GM19025 (cell line): Measurements from ENCODE around the gene PTPRK.

Source experiments
- ATAC-seq: cut with Tn5 transposase; IDR thresholded peaks from one replicate; pipeline ENCODE4 v1.9.1; 2021; ENCODE audit warnings: mild to moderate bottlenecking, low read depth, moderate library complexity; ENCODE audit not compliant: unreplicated experiment

The PTPRK gene

GRCh38 chr6:128063850-128064539, 456.4 kb downstream of the PTPRK start:
- no peak for ATAC-seq

DNA sequence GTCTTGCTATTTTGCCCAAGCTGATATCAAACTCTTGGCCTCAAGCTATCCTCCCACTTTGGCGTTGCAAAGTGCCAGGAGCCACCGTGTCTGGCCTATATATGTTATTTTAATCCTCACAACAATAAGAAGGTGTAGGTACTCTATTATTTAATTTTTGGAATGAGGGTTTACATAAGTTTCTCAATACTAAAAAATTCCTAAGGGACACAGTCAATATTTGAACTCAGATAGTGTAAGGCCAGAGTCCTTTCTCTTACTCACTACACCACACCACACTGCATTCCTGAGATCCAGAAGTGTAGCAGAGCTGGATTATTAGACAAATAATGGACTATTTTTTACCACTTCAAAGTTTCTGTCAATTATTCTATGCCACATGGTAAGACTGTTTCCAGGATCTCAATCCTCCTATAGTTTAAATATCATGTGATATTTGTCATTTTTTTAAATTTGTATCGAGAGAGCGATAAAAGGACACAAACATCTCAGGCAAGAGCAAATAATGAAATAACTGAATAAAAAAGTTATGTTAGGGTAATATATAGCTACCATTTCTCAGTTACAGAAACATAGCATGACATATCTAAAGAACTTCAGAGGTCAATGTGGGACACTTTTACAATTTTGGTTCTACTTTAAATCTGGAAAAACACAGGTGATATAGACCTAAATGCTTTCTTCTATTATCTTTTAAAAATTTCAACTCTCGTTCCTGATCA, 457.4 kb downstream of the PTPRK start:
- ATAC-seq = no peak

GRCh38 chr6:128057946-128058345, 462.5 kb downstream of the PTPRK start:
- ATAC-seq = no peak

- no peak for ATAC-seq
Measured at GRCh38 chr6:128057541-128057940, 462.9 kb downstream of the PTPRK start.

GRCh38 chr6:128053109-128053508, 467.3 kb downstream of the PTPRK start:
- no peak for ATAC-seq

DNA sequence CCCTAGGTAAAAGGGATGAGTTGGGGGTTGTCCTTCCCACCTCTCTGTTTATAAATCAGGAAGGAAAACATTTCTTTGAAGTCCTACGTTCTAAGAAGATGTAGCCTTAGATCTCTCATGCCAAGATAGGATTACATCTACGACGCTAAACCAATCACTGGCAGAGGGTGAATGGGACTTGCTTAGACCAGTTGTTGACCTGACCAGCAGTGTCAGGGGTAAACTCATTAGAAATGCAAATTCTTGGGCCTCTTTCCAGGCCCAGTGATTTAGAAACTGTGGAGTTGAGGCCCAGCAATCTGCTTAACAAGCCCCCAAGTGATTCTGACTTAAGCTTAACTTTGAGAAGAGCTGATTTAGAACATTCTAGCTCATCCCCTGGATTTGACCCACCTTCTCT, 472.4 kb downstream of the PTPRK start:
- ATAC-seq = no peak

DNA sequence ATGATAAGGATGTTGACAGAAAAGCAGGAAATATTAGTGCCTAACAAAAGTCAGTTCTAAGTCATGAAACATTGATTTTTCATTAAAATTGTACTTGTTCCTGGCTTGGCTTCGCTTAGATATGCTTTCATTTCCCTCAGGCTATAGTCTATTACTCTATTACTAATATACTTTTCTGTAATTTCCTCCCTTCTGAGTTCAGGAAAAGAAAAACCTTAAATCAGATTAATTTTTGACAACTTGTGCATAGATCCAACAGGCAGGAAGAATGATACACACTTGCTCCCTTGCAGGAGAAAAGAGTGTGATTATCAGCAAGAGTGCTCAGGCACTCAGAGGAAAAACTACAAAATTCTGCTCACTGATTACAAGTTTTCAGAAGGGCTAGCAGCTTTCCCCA, 474.4 kb downstream of the PTPRK start:
- no peak for ATAC-seq

DNA sequence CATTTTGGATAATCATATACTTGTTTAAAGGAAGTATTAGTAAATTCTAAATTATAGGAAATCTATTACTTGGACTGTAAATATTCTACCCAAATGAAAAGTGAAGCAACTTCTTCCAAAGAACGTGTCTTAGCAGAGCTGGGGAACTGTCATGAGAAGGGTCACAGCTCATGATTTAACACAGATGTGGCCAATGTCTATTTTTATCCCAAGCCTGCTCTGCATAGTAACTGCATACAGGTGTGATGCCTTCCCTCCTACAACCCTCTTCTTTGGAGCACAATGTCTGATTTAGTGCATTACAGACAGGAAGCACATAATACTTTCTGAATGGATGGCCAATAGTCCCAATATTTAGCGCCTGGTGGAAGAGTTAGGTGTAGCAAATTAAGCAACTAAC, 480.9 kb downstream of the PTPRK start:
- ATAC-seq = no peak

DNA sequence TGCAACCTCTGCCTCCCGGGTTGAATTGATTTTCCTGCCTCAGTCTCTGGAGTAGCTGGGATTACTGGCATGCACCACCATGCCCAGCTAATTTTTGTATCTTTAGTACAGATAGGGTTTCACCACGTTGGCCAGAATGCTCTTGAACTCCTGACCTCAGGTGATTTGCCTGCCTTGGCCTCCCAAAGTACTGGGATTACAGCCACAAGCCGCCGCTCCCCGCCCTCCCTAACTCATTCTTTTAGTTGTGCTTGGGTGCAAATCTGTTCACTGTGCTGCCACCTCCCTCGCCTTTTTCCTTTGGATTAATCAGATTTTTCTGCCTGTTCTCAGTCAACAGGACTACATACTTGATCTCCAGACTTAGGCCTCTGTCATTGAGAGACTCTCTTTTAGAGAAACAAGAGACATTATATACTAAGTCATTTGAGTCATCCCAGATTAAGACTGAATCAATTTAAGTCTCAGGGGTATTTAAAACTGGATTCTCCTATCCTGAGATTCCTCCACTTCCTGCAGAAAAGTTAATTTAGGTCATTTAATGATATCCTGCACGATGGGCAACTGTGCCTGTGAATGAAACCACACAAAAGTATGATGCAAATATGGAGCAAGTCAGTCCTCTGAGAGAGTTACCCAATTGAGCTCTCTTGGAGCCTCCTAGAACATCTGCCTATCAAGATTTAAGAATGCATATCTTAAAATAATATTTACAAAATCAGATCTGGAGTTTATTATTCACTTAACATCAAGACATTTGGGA, 483.4 kb downstream of the PTPRK start:
- no peak for ATAC-seq

DNA sequence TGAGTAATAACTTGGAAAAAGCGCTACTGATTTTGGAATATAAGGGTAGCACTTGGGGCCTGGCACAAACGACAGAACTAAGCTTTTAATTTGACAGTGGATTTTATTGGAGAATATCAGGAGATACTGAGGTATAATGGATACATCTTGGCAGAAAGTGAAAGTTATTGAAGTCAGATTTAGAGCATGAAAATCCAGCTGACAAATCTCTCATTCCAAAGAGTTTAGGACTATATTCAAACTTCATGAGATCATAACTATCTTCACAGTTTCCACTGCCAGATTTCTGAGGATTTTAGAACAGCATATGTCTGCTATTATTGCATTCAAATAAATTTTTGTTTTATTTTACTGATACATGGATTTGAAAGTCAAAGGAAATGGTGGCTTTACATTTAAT, 487.2 kb downstream of the PTPRK start:
- ATAC-seq = no peak

DNA sequence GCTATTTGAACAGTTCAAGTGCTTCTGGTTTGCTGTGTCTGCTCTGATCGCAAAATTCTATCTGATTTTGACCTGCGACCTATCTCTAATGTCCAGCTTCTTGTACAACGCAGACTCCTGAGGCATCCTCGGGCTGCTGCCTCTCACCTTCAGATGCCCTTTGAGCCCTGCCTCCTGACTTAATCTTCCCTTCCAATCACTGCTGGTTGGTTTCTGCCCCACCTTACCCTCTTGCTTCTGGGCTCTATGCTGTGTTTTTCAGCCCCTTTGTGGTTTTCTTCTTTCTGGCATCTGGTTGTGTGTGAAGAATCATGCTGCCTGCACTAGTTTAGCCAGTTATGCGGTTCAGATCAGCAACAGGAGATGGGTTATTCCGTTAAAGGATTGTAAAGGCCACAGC, 488.4 kb downstream of the PTPRK start:
- no peak for ATAC-seq

GRCh38 chr6:128029826-128030225, 490.6 kb downstream of the PTPRK start:
- ATAC-seq = no peak

- ATAC-seq = no peak
Measured at GRCh38 chr6:128028183-128028582, 492.2 kb downstream of the PTPRK start.

GRCh38 chr6:128025478-128025877, 494.9 kb downstream of the PTPRK start:
- no peak for ATAC-seq

DNA sequence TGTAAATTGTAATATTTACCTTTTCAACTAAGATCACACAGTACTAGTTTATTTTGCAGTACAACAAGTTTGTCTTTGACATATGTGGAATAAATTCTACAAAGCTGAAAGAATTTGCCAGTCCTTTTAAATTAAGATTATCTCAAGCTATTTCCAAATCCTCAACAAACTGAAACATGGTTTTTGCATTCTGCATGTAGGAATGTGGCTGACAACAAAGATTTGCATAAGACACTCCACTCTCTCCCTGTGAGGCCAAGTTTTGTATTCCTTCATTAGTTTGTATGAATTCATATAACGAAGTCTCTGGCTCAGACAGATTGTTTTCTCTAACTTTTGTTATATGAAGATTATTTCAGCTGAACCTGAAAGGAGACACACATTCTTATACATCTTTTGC, 495.4 kb downstream of the PTPRK start:
- no peak for ATAC-seq

- ATAC-seq = no peak
Measured at GRCh38 chr6:128024046-128024445, 496.4 kb downstream of the PTPRK start.

DNA sequence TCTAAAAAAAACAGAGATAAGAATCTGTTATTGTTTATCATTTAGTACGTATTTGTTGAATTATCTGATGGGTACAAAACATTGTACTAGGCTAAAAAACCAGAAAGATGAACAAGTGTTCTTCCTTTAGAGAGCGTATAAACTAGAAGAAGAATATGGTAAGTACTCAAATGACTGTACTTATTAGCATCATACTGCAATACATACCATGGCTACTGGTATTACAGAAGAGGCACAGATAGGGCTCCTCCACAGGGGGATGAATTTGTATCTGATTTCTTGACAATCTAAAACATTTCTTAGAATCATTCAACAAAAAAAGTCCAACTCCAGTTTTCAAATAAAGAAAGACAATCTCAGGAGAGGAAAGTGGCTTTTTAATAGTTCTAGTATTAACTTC, 501.6 kb downstream of the PTPRK start:
- no peak for ATAC-seq

DNA sequence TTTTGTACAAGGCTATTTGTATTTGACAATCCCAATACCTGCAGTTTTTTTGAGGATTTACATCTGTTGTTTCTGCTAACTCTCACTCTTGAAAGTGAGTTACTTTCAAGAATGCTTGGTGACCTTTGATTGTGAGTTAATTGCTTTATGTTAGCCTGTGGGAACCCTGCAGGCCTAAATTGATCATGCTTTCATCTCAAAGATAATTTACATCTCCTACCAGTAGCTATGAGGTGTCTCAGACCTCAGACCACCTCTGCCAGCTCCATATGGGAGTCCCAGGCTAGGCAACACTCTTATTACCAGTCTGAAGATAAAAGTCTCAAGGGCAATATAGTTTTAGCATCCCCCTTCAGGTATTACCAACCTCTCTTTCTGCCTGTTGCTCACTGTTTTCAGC, 503.1 kb downstream of the PTPRK start:
- no peak for ATAC-seq

- no peak for ATAC-seq
Measured at GRCh38 chr6:128007658-128008057, 512.7 kb downstream of the PTPRK start.

DNA sequence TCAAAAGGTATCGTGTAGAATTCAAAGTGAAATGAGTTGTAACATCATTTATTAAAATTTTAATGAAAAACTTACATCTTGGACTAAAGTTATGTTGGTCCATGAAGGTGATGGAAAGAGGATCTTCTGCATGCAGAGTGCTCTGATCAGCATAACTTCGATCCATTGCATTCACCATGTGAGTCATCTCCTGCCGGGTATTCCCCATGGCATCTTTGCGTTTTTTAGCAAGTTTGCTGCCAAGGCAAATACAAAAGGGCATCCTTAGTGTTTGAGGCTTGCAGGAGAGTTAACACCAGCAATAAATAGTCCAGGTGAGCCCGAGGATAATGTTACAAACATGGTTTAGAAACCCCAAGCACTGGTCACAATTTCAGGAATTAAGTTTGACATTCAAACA, 515.4 kb downstream of the PTPRK start:
- ATAC-seq = no peak

DNA sequence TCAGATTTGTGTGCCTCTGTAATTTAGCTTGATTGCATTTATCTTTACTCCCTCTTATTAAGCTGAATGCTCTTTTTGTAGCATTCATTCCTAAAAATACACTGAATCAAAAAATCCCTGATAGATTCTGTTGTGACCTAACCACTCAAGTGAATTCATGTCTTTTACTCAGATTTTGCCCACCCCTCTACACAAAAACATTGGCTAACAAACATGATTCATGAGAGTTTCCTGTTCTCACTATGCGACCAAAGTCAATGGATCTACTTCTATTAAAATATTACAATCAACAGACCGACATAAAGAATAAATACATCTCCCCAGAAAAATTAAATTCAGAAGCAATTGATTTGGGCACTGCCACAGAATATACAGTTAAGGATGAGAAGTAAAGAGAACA, 520.0 kb downstream of the PTPRK start:
- ATAC-seq = no peak

DNA sequence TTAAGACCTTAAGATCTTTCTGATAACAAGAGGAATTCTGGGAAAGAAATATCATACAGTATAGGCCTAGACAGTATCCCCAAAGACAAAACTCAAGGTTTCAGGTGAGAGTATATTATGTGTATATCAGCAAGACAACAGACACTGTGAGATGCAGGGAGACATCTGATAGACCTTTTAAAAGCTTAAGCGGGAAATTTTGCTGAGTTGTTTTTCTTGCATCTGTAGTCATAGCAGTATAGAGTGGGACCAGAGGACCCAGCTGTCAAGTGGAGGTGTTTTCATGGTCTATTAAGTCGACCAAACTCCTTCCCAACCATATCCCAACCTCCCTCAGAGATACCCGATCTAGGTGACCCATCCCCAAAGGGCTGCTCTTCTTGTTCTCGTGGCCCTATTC, 521.4 kb downstream of the PTPRK start:
- no peak for ATAC-seq
